ENCODE data around the gene AKAP8.
"Not testable (repeated sequence)": the region's sequence is repeated elsewhere in the genome, so short reads cannot be mapped to it uniquely, and the experiment has no call there.

The AKAP8 gene

GRCh38 chr19:15372470-15372869 lies 7.1 kb downstream of the AKAP8 start:
- no peak for FAIRE-seq

GRCh38 chr19:15371786-15372380 lies 7.7 kb downstream of the AKAP8 start:
- FAIRE-seq = no peak

- no peak for FAIRE-seq
Observed at GRCh38 chr19:15371119-15371518, 8.5 kb downstream of the AKAP8 start.

GRCh38 chr19:15369594-15369891 lies 10.0 kb downstream of the AKAP8 start:
- no peak for FAIRE-seq

GRCh38 chr19:15368798-15369593 lies 10.6 kb downstream of the AKAP8 start:
- FAIRE-seq = no peak

GRCh38 chr19:15368051-15368632 lies 11.4 kb downstream of the AKAP8 start:
- FAIRE-seq = no peak

- FAIRE-seq = no peak
Observed at GRCh38 chr19:15367439-15367838, 12.1 kb downstream of the AKAP8 start.

- no peak for FAIRE-seq
Observed at GRCh38 chr19:15365264-15365663, 14.3 kb downstream of the AKAP8 start.

GRCh38 chr19:15363791-15364190 lies 15.8 kb downstream of the AKAP8 start:
- FAIRE-seq = not testable (repeated sequence)

GRCh38 chr19:15363048-15363447 lies 16.5 kb downstream of the AKAP8 start:
- FAIRE-seq = not testable (repeated sequence)

- not testable (repeated sequence) for FAIRE-seq
Observed at GRCh38 chr19:15360015-15360414, 19.6 kb downstream of the AKAP8 start.

GRCh38 chr19:15358918-15359317 lies 20.7 kb downstream of the AKAP8 start:
- no peak for FAIRE-seq

GRCh38 chr19:15357906-15358305 lies 21.7 kb downstream of the AKAP8 start:
- FAIRE-seq = no peak

- FAIRE-seq = no peak
Observed at GRCh38 chr19:15354566-15355296, 24.9 kb downstream of the AKAP8 start.

GRCh38 chr19:15353908-15354307 lies 25.7 kb downstream of the AKAP8 start:
- no peak for FAIRE-seq

- not testable (repeated sequence) for FAIRE-seq
Observed at GRCh38 chr19:15352535-15352934, 27.1 kb downstream of the AKAP8 start.

- FAIRE-seq = not testable (repeated sequence)
Observed at GRCh38 chr19:15341328-15341727, 38.3 kb downstream of the AKAP8 start.

GRCh38 chr19:15340086-15340485 lies 39.5 kb downstream of the AKAP8 start:
- no peak for FAIRE-seq

- FAIRE-seq = no peak
Observed at GRCh38 chr19:15337202-15337601, 42.4 kb downstream of the AKAP8 start.

- not testable (repeated sequence) for FAIRE-seq
Observed at GRCh38 chr19:15335992-15336391, 43.6 kb downstream of the AKAP8 start.

GRCh38 chr19:15332311-15332996 lies 47.1 kb downstream of the AKAP8 start, which contains the start of gene BRD4:
Gene BRD4 (minus strand): TSS chr19:15332539. CDS start chr19:15273099, 59,440 bp downstream.
- no peak for FAIRE-seq

- no peak for FAIRE-seq
Observed at GRCh38 chr19:15331419-15332310, 47.9 kb downstream of the AKAP8 start.

Measured in colon (tissue), 2 donors.